ENCODE results near the gene UBTD1.

GRCh38 chr10:97582169-97582568 is 83.4 kb downstream of the UBTD1 start:
- no peak for TF ChIP-seq CTCF (IDR thresholded peaks at IDR 0.05; ENCODE audit: low read depth, low read length)
- TF ChIP-seq, protein P1, sequence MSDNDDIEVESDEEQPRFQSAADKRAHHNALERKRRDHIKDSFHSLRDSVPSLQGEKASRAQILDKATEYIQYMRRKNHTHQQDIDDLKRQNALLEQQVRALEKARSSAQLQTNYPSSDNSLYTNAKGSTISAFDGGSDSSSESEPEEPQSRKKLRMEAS (IDR thresholded peaks at IDR 0.05; ENCODE audit: low read depth, low read length), result no peak
